H1 (cell line): ENCODE measurements around the gene ZNF488. TPM values are rescaled to one million over a fixed set of nuclear protein-coding genes. Genes with fewer than 3 reads are reported as not detected.

ENCODE experiments used
- CTCF ChIA-PET: fragments of 300-600 bp; sonication (Branson Sonifier 250); formaldehyde crosslinking; loops from one replicate; lab custom pipeline; 2021; ENCODE audit not compliant: partially characterized antibody; lab: Charles Lee
- POLR2A ChIA-PET: fragments of 300-600 bp; sonication (Branson Sonifier 250); formaldehyde crosslinking; loops from one replicate; lab custom pipeline; 2021; ENCODE audit warnings: inconsistent platforms; ENCODE audit not compliant: partially characterized antibody; lab: Charles Lee
- DNase-seq, 2 experiments: peaks; one replicate each; pipeline versions ENCODE4 v3.0.0 to v3.0.0-alpha.2; 2010 to 2022; ENCODE audit warnings: low spot score in 2 of 2, low read depth in 1 of 2, mixed read lengths in 1 of 2
- FAIRE-seq: peaks from 2 replicates; lab custom pipeline; 2011; peaks lifted over from hg19 to GRCh38; lab: Jason Lieb, UNC
- H2AFZ ChIP-seq: 2 replicates; pipeline ENCODE4 v1.8.1; 2012; ENCODE audit warnings: low read length, inconsistent platforms
- H2AK5ac ChIP-seq: 2 replicates; pipeline ENCODE4 v1.6.1; 2013; ENCODE audit warnings: low read depth, low read length
- H2BK120ac ChIP-seq: replicated peaks from 2 replicates; pipeline ENCODE3; 2013; ENCODE audit warnings: low read depth, low read length, inconsistent platforms
- H2BK12ac ChIP-seq: 2 replicates; pipeline ENCODE4 v1.6.1; 2013; ENCODE audit warnings: low read depth, low read length
- H2BK15ac ChIP-seq: 2 replicates; pipeline ENCODE4 v1.6.1; 2013; ENCODE audit warnings: low read length
- H2BK20ac ChIP-seq: 2 replicates; pipeline ENCODE4 v1.6.1; 2013; ENCODE audit warnings: low read length
- H2BK5ac ChIP-seq: 2 replicates; pipeline ENCODE4 v1.6.1; 2013; ENCODE audit warnings: low read depth, low read length
- H3K14ac ChIP-seq: 2 replicates; pipeline ENCODE4 v1.6.1; 2013; ENCODE audit warnings: inconsistent platforms; ENCODE audit not compliant: insufficient read length
- H3K18ac ChIP-seq: 2 replicates; pipeline ENCODE4 v1.6.1; 2013; ENCODE audit warnings: low read length; ENCODE audit errors: extremely low read depth
- H3K23ac ChIP-seq: 2 replicates; pipeline ENCODE4 v1.6.1; 2013; ENCODE audit warnings: inconsistent platforms; ENCODE audit not compliant: insufficient read length
- H3K23me2 ChIP-seq: 2 replicates; pipeline ENCODE4 v1.6.1; 2013; ENCODE audit warnings: low read depth, low read length
- H3K27ac ChIP-seq: 2 replicates; pipeline ENCODE4 v1.6.1; 2011; ENCODE audit warnings: low read depth, low read length, inconsistent platforms
- H3K27me3 ChIP-seq, 4 experiments: replicated peaks in 1 of 4; 1 replicate in 1 of 4; 2 replicates in 3 of 4; pipeline versions ENCODE4 v1.6.1 to v1.8.1; 2011 to 2013; ENCODE audit warnings: low read length in 3 of 4, mild to moderate bottlenecking in 3 of 4, inconsistent platforms in 2 of 4, mixed read lengths in 2 of 4, moderate library complexity in 1 of 4; ENCODE audit not compliant: control insufficient read depth in 3 of 4, insufficient read depth in 3 of 4; ENCODE audit errors: extremely low read depth in 1 of 4
- H3K36me3 ChIP-seq, 4 experiments: 2 replicates each; pipeline versions ENCODE4 v1.6.1 to v1.8.1; 2011 to 2013; ENCODE audit warnings: mild to moderate bottlenecking in 4 of 4, low read length in 3 of 4, moderate library complexity in 2 of 4, control low read depth in 1 of 4, inconsistent platforms in 1 of 4; ENCODE audit not compliant: insufficient read depth in 4 of 4, control insufficient read depth in 2 of 4
- H3K4ac ChIP-seq: replicated peaks from 2 replicates; pipeline ENCODE3; 2013; ENCODE audit warnings: low read length, low read depth, mixed read lengths, inconsistent platforms; ENCODE audit not compliant: insufficient read length
- H3K4me1 ChIP-seq, 4 experiments: replicated peaks in 1 of 4; 1 replicate in 1 of 4; 2 replicates in 3 of 4; pipeline versions ENCODE4 v1.6.1 to v1.8.1; 2011 to 2013; ENCODE audit warnings: low read length in 3 of 4, inconsistent platforms in 2 of 4, mixed read lengths in 1 of 4; ENCODE audit not compliant: insufficient read depth in 4 of 4, control insufficient read depth in 3 of 4
- H3K4me2 ChIP-seq, 2 experiments: 2 replicates each; pipeline versions ENCODE4 v1.6.1 to v1.8.1; 2011 to 2013; ENCODE audit warnings: low read depth in 2 of 2, low read length in 2 of 2, control low read depth in 1 of 2, inconsistent platforms in 1 of 2, mild to moderate bottlenecking in 1 of 2; ENCODE audit not compliant: insufficient read depth in 1 of 2
- H3K4me3 ChIP-seq, 4 experiments: fragments of 200-600, 300-600 bp in 1 of 4; sonication (generic), shearing (Covaris generic), sonication (Bioruptor Twin) in 1 of 4; 2 replicates each; pipeline versions ENCODE4 v1.5.1 to v1.8.1; 2011 to 2016; ENCODE audit warnings: low read length in 4 of 4, low read depth in 3 of 4, control low read depth in 2 of 4, inconsistent platforms in 2 of 4, mild to moderate bottlenecking in 2 of 4, mixed read lengths in 1 of 4, moderate library complexity in 1 of 4; ENCODE audit not compliant: insufficient read depth in 2 of 4; ENCODE audit errors: extremely low read depth in 1 of 4
- H3K56ac ChIP-seq: replicated peaks from 2 replicates; pipeline ENCODE3; 2013; ENCODE audit warnings: low read depth, mild to moderate bottlenecking, mixed read lengths, low read length, inconsistent platforms; ENCODE audit not compliant: insufficient read length
- H3K79me1 ChIP-seq: 2 replicates; pipeline ENCODE4 v1.6.1; 2013; ENCODE audit warnings: low read depth, low read length, control low read depth
- H3K79me2 ChIP-seq, 2 experiments: 2 replicates each; pipeline versions ENCODE4 v1.6.1 to v1.8.1; 2012 to 2013; ENCODE audit warnings: low read length in 2 of 2, mild to moderate bottlenecking in 2 of 2, inconsistent platforms in 1 of 2; ENCODE audit not compliant: insufficient read depth in 2 of 2, control insufficient read depth in 1 of 2
- H3K9ac ChIP-seq, 4 experiments: replicated peaks in 1 of 4; 1 replicate in 1 of 4; 2 replicates in 3 of 4; pipeline versions ENCODE4 v1.6.1 to v1.8.1; 2011 to 2013; ENCODE audit warnings: low read depth in 3 of 4, low read length in 3 of 4, control low read depth in 2 of 4, mild to moderate bottlenecking in 2 of 4, moderate library complexity in 2 of 4, inconsistent platforms in 1 of 4; ENCODE audit errors: extremely low read depth in 1 of 4
- H3K9me3 ChIP-seq, 2 experiments: 2 replicates each; pipeline versions ENCODE4 v1.6.1 to v1.8.1; 2012 to 2013; ENCODE audit warnings: mild to moderate bottlenecking in 2 of 2, moderate library complexity in 2 of 2, control low read depth in 1 of 2, inconsistent platforms in 1 of 2, low read depth in 1 of 2, low read length in 1 of 2, mixed read lengths in 1 of 2; ENCODE audit not compliant: insufficient read depth in 2 of 2
- H4K20me1 ChIP-seq, 2 experiments: replicated peaks in 1 of 2; 2 replicates each; pipeline versions ENCODE3 to v1.8.1; 2011 to 2013; ENCODE audit warnings: inconsistent platforms in 2 of 2, low read length in 2 of 2, mild to moderate bottlenecking in 1 of 2; ENCODE audit not compliant: insufficient read depth in 2 of 2, control insufficient read depth in 1 of 2
- H4K5ac ChIP-seq: 2 replicates; pipeline ENCODE4 v1.6.1; 2013; ENCODE audit warnings: low read length, low read depth, mixed read lengths, inconsistent platforms; ENCODE audit not compliant: insufficient read length
- H4K8ac ChIP-seq: 2 replicates; pipeline ENCODE4 v1.8.0; 2013; ENCODE audit warnings: mild to moderate bottlenecking, moderate library complexity, low read length, inconsistent platforms; ENCODE audit not compliant: insufficient read depth; ENCODE audit errors: extremely low read depth
- H4K91ac ChIP-seq: replicated peaks from 2 replicates; pipeline ENCODE3; 2013; ENCODE audit warnings: low read length, mixed read lengths, inconsistent platforms; ENCODE audit not compliant: insufficient read length
- BRCA1 ChIP-seq: IDR thresholded peaks from 2 replicates; pipeline ENCODE4 v1.6.1; 2012; ENCODE audit warnings: low read depth, low read length, improper control_type of control experiment
- HDAC2 ChIP-seq, 2 experiments: fragments of 300-600 bp in 1 of 2; sonication (generic) in 1 of 2; IDR thresholded peaks; 2 replicates each; pipeline ENCODE4 v1.6.1; 2011 to 2012; ENCODE audit warnings: low read depth in 2 of 2, low read length in 2 of 2, mild to moderate bottlenecking in 2 of 2, moderate library complexity in 2 of 2, borderline replicate concordance in 1 of 2, inconsistent platforms in 1 of 2
- KDM5A ChIP-seq: fragments of 200-600 bp; IDR thresholded peaks from 2 replicates; pipeline ENCODE4 v1.7.1; 2012; ENCODE audit warnings: mild to moderate bottlenecking, low read length, inconsistent platforms, mixed read lengths
- NRF1 ChIP-seq: IDR thresholded peaks from 2 replicates; pipeline ENCODE4 v1.6.1; 2011; ENCODE audit warnings: mild to moderate bottlenecking, low read depth, low read length, improper control_type of control experiment
- SIRT6 ChIP-seq: IDR thresholded peaks from one replicate; pipeline ENCODE4 v1.7.1; 2012; ENCODE audit warnings: low read length, inconsistent platforms
- SIX5 ChIP-seq: IDR thresholded peaks from 2 replicates; pipeline ENCODE4 v1.6.1; 2011; ENCODE audit warnings: mild to moderate bottlenecking, low read depth, low read length
- SP1 ChIP-seq: IDR thresholded peaks from 2 replicates; pipeline ENCODE4 v1.6.1; 2011; ENCODE audit warnings: low read depth, low read length
- TEAD4 ChIP-seq: IDR thresholded peaks from 2 replicates; pipeline ENCODE4 v1.6.1; 2012; ENCODE audit warnings: low read depth, low read length, inconsistent platforms, mixed read lengths
- whole genome bisulfite sequencing, 2 experiments: shearing (Covaris generic) in 1 of 2; methylation state at CpG; one replicate each; pipeline versions ENCODE4 v1.1.6 to v1.1.7; 2013 to 2015; ENCODE audit warnings: low lambda C conversion rate in 2 of 2, mixed read lengths in 2 of 2, inconsistent platforms in 1 of 2, low coverage in 1 of 2, missing lambda C conversion rate in 1 of 2; ENCODE audit not compliant: insufficient replicate concordance in 2 of 2, insufficient coverage in 1 of 2, insufficient read length in 1 of 2; ENCODE audit errors: extremely low coverage in 1 of 2, missing lambda C conversion rate in 1 of 2; 5-methylcytosine and 5-hydroxymethylcytosine counted together
- polyA plus RNA-seq, 7 experiments: library from polyadenylated mRNA; depleted of rRNA in 3 of 7; stranded (reverse) in 5 of 7; unstranded in 2 of 7; fragments of >200 nt in 5 of 7; fragments of 200-250 nt in 2 of 7; gene quantifications; 1 replicate in 5 of 7; 2 replicates in 1 of 7; 4 replicates in 1 of 7; pipeline versions ENCODE4 v1.2.1 to v1.2.3, GENCODE V29; 2011 to 2013; ENCODE audit warnings: missing spikeins in 2 of 7, mixed read lengths in 2 of 7
- total RNA-seq: library from RNA; stranded (reverse); fragmentation: NEBNext Ultra II Directional; extraction: Animal tissue kit (Norgen Biotek cat#: 25700); gene quantifications from 2 replicates; pipeline ENCODE4 v1.2.1, GENCODE V29; 2021

ZNF488 gene
- total and polyA plus RNA-seq, 2 of the 8 experiments (the other 6 are each of a cell fraction or from before 2014, with no cell fraction given): 7.9 to 11.4 TPM

GRCh38 chr10:47366181-47366631 is 17.9 kb downstream of the ZNF488 start:
- no peak overlapping the region for H3K18ac ChIP-seq
- no peak overlapping the region for H3K23ac ChIP-seq
- no peaks in the 10 kb centered on the region for H3K79me1 ChIP-seq
- no peak overlapping the region for H3K4me2 ChIP-seq
- H3K36me3 ChIP-seq: no peaks in the 10 kb centered on the region
- H3K14ac ChIP-seq: no peak overlapping the region
- no peak overlapping the region for H2BK20ac ChIP-seq
- H2AK5ac ChIP-seq: no peak overlapping the region
- H2BK15ac ChIP-seq: no peak overlapping the region
- no peaks in the 10 kb centered on the region for H3K27me3 ChIP-seq
- no peak overlapping the region for H4K8ac ChIP-seq
- H4K5ac ChIP-seq: no peak overlapping the region
- H2BK12ac ChIP-seq: no peak overlapping the region
- H2BK120ac ChIP-seq: no peak overlapping the region
- H3K9ac ChIP-seq: no peak overlapping the region
- no peak overlapping the region for H3K4ac ChIP-seq
- no peak overlapping the region for H2AFZ ChIP-seq
- ChIA-PET POLR2A (interaction anchor here (2.8 kb wide), 1 partner anchor 18 kb away, joined by 8 read pairs; the partner anchor contains the start of gene ZNF488), CTCF (interaction anchor here (0.7 to 8.9 kb wide), 6 partner anchors 8 to 373 kb away, joined by 3 to 132 read pairs (median 3); partner anchors contain the start of gene RBP3)
- no peak overlapping the region for H3K4me3 ChIP-seq
- no peaks in the 10 kb centered on the region for H3K23me2 ChIP-seq
- H3K79me2 ChIP-seq: no peaks in the 10 kb centered on the region
- WGBS, 2 experiments: 89% methylated on average over 5 of the region's 5 CpGs; no CpG with 5 or more reads in 1 of the 2 experiments
- no peaks in the 10 kb centered on the region for H3K9me3 ChIP-seq
- H2BK5ac ChIP-seq: no peak overlapping the region
- FAIRE-seq (no peak), DNase-seq (no peak)
- H4K91ac ChIP-seq: no peak overlapping the region
- TF ChIP-seq SP1 (no peak), BRCA1 (no peak), SIRT6 (no peak), HDAC2 (IDR thresholded peaks at IDR 0.05; ENCODE audit: borderline replicate concordance in 1 of 2, low read depth in 2 of 2, low read length in 2 of 2) (no peak), TEAD4 (no peak), SIX5 (no peak), NRF1 (no peak), KDM5A (no peak)
- H3K27ac ChIP-seq: no peak overlapping the region
- H4K20me1 ChIP-seq: peaks cover 0 to 1% of the 10 kb centered on the region in 2 experiments
- H3K56ac ChIP-seq: no peak overlapping the region
- H3K4me1 ChIP-seq: peaks cover 2 to 7% (median 3%) of the 10 kb centered on the region in 4 experiments; a peak in 3 of 7 replicates
